SK-MEL-5 (cell line): ENCODE results near the gene RAP1GAP. TPM values are rescaled to one million over a fixed set of nuclear protein-coding genes. Genes with fewer than 3 reads are reported as not detected.

ENCODE experiments used
- DNase-seq: peaks from one replicate; pipeline ENCODE4 v3.0.0-alpha.2; 2016; ENCODE audit warnings: low read depth, low spot score
- in situ Hi-C: cut with HindIII; loops from 2 replicates; pipeline ENCODE4 v1.10.0; 2016; ENCODE audit warnings: low sequenced_read_pairs, high pct_unique_total_duplicates, low pct_unique_long_range_greater_than_20kb
- total RNA-seq: library from RNA; depleted of rRNA; stranded (reverse); fragments of >200 nt; shearing (Covaris generic); gene quantifications from 2 replicates; pipeline ENCODE4 v1.2.3, GENCODE V29; 2014

The RAP1GAP gene
- total RNA-seq, 1 experiment from 2014 or later = 0.95 TPM

DNA sequence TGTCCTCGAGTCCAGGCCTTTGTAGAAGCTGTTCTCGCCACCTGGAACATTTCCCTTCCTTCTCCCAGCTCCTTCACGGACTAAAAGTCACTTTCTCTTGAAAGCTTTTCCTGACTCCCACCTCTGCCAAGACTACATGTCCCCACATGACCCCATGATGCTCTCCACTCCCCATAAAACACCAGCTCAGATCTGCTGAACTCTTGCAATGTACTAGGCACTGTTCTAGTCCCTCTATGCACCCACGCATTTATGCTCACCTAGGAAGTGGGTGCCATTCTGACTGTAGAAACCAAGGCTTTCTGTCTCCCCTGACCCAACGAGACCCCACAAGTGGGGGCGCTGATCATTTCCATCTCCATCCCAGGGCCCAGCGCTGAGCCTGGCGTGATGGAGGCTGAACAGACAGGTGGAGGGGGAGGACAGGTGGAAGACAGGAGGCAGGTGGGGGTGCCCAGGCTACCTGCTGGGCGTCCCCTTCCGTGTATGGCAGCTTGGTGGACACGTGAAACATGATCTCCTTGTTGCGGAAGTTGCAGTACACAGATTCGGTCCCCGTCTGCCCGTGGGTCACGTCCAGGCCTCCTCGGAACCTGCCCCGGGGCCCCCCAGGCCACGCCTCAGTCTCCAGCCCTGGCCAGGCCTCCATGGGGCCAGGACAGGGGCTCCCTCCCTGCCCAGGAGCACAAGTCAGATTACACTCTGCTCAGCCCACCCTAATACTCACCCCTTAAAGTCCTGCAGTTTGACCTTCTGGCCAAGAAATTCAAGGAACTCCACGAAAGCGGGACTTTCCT is 58.0 kb downstream of the RAP1GAP start:
- no peak for DNase-seq
- in situ Hi-C loops = no loop called here

DNA sequence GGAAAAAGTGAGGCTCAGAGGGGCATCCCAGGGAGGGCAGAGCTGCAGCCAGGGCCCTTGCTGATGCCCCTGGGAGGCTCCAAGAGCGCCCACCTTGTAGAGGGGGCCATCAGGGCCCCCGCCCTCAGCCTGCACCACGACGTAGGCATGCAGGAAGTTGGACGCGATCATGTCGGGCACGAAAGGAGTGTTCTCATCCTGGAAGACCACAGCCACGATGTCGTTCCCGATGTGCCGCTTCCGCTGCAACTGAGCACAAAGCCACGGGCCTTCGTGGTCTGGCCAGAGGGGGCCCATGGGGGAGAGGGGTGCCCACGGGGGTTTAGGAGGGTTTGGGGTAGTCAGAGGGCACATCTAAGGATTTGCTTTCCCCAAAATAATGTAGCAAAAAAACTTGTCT is 59.1 kb downstream of the RAP1GAP start:
- in situ Hi-C loops = no loop called here
- no peak for DNase-seq

DNA sequence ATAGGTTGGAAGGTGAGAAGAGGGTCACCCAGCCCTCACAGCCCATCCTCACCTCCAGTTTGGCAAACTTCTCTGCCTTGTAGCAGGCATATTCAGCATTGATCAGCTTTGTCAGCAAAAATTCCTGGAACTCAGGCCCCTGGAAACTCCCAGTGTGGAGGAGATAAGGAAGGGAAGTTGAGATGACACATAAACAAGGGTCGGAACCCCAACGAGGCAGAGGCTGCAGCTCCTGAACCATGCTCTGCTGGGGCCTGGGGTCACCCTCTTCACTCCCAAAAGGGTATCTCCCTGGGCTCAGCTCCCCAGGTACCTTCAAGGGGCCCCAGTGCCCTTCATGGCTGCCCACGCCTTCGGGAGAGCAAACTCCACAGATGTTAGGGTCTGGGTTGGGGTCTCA is 60.4 kb downstream of the RAP1GAP start:
- in situ Hi-C loops = no loop called here
- DNase-seq = no peak

DNA sequence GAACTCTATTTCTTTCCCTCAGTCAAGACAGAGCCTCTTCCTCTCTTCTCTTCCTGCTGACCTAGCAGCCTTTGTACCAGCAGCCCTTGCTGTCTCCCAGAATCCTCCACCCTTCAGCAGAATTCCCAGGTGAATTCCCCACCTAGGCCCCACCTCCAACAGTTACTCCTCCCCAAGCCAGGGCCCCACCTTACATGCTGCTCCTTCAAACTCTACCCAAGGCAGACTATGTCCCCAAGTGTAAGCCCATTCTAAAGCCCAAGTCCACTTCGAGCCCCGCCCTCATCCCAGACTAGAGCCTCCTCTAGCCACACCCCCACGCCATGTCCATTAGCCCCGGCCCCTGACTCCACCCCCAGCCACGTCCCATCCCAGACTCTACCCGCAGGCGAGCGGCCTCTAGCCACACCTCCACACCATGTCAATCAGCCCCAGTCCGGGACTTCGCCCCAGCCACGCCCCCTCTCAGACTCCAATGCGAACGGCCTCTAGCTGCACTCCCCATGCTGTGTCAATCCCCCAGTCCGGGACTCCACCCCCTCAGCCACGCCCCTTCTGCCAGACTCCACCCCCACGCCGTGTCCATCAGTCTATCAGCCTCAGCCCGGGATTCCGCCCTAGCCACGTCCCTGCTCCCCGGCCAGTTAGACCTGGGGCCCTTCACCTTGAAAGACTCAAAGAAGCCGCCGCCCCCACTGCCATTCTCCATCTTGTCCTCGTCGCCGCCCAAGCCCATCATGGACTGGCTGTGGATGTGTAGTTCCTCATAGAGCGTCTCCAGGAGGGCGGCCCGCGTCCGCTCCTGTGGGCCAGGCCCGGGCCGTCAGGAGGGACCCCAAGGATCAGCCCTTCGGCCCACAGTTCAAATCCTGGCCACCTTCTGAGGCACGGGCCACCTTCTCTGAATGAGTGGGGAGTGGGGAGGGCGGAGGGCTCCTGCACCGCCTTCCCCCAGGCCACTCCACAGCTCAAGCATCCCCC is 61.3 kb downstream of the RAP1GAP start:
- in situ Hi-C loops = no loop called here

DNA sequence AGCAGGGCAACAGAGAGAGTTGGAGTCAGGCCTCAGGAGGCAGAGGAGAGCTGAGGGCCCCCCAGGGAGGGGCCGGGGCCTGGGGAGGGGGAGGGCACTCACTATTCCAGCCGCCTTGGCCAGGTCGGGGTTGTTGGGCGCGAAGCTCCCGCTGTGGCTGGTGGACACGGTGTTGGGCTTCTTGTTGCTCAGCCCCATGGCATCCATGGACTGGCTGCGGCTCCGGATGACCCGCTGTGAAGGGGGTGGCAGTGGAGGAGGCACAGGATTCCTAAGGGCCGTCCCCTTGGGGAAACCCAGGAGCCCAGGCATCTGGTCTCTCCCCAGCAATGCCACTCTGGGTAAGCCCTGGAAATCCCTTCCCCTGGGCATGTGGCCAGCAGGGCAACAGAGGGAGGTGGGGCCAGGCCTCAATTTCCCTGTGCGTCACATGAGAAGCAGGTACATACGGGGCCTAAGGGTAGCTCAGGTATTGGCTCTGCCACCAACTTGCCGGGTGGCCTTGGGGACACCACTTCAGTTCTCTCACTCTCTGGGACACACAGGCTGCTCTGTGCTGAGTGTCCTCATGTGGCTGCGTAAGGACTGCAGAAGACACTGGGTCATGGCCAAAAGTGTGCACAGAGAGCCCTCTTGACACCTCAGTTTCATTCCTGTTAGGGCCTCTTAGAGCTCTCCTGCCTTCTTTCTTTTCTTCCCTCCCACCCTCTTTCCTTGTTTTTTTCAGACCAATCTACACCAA is 63.0 kb downstream of the RAP1GAP start:
- in situ Hi-C loops = no loop called here
- no peak for DNase-seq

More for the DNA sequence above, 61.3 kb downstream of the RAP1GAP start:
- DNase-seq = peak; percentile 94

DNA sequence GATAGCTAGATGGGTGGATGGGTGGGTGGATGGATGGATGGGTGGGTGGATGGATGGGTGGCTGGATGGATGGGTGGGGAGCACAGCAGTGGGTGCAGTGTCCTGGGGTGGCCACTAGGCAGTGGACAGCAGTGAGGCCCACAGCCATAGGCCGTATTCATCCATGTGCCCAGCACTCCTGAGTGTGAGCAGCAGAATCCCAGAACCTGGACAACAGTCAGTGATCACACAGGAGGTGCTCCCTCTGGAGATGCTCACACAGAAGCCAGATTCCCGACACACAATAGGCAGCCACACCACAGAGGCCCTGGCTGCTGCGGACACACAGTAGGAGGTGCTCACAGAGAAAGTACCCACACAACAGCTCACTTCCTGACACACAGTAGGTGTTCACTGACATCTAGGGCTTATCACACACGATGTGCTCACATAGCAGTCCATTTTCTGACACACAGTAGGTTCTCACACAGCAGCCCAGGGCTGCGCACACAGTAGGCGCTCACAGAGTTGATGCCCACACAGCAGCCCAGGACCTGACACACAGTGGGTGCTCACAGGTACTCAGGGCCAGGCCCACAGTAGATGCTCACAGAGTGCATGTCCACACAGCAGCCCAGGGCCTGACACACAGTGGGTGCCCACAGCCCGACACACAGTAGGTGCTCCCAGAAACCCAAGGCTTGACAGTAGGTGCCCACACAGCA is 64.0 kb downstream of the RAP1GAP start:
- peak; percentile 33 for DNase-seq
- in situ Hi-C loops = no loop called here

DNA sequence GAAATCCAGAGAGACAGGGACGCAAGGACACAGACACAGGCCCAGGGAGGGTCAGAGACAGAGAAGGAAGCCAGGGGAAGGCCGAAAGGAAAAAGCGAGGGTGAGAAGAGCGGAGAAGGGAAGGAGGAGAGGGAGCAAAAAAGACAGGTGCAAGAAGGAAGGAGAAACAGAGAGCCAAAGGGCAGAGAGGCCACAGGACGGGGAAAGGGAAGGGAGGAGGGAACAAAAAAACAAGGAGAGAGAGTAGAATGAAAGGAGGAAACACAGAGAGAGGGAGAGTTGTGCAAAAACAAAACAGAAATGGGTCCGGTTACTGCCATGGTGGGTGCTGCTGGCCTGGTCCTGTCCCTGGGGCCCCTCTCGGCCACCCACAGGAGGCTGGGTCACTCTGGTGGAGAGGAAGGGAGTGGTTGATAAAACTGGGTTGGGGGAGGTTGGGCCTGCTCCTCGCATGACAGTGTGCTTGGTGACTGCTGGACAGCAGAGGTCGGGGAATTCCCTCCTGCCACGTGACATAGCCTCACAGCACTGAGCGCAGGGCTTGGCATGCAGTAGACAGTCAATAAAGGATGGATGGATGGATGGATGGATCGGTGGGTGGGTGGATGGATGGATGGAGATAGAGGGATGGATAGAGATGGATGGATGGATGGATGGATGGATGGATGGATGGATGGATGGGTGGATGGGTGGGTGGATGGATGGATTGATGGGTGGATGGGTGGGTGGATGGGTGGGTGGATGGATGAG is 64.8 kb downstream of the RAP1GAP start:
- no peak for DNase-seq

DNA sequence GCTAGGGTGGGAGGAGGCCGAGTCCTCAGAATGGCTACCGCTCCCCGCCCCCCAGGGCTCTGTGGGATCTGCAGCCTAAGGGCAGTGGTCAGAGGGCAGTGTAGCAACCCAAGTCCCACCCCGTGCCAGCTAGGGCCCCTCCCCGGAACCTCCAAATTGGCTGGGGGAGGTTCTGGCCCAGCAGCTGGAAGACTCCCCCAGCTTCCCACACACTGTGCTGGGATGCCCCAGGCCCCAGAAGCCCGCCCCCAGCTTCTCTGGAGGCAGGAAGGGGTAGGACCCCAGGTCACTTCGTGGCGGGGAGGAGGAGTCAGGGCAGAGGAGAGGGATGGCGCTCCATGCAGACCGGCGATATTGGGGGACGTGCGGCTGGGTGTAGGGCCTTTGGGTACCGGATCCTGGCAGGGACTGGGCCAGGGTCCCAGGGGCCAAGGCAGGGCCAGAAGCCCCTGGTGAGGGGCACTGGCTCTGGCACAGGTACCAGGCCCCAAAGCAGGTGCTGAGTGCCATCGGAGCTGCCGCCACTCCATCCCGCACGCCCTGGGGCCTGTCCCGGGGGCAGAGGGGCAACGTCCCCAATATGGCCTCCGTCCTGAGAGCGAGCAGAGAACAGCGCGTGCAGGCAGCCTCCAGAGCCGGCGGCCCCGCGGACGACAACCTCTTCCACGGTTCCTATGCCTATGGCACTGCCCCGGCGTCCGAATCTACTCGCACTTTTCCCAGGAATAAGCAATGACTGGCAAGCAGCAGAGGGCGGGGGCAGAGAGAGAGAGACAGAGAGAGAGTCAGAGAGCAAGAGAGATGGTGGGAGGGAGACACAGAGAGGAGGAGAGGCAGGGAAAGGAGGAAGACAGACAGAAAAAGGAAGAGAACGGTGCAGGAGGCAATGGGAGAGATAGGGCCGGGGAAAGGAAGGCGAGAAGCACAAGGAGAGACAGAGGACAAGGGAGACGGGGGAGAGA is 65.7 kb downstream of the RAP1GAP start:
- no peak for DNase-seq
- in situ Hi-C loops = no loop called here

More for the DNA sequence above, 64.8 kb downstream of the RAP1GAP start:
- in situ Hi-C loops = no loop called here

DNA sequence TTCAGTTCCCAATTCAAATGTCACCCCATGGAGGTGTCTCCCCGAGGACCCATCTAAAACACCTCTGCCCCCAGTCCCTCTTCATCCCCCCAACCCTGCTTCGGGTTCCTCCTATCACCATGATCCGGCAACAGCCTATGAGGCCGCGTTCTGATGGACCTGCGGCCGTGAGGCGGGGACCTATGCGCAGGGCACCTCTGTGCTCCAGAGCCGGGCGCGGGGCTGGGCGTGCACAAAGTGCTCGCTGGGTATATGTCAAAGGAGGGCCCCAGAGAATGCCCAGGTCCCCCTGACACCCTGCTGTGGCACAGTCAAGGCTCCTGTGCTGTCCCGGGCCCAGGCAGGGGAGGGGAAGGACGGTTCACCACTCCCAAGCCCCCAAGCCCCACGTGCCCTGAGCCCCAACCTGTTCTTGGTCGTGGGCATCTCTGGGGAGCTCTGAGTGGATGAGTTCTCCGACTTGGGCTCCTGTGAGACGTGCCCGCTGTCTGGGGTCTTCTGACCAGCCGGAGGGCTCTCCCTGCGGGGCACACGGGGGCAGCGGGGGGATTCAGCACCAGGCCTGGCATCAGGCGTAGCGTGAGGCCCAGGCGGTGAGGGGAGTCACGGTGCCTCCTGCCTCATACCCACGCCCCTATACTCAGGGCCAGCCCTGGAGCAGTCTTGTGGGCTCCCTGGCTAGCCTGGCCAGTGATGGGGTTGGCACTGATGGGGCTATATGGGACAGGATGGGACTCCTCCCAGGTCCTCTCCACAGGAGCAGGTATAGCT is 67.7 kb downstream of the RAP1GAP start:
- in situ Hi-C loops = no loop called here
- no peak for DNase-seq

DNA sequence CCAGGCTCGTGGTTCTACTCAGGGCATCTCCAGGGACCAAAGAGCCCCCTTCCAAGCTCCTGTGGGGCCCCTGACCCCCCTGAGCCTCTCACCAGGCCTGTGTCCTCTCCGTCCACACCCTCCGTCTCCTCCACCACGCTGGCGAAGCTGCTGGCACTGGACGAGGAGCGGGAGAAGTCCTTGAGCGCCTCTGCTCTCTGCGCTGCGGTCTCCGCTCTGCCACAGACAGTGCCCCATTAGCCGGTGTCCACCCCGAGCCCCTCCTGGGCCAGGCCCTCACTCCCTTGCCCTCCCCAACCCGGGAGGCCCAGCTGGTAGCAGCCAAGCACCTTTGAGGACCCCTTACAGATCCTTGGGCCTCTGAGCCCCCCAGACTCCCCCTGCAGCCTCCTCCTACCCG is 69.8 kb downstream of the RAP1GAP start:
- in situ Hi-C loops = no loop called here
- DNase-seq = no peak

DNA sequence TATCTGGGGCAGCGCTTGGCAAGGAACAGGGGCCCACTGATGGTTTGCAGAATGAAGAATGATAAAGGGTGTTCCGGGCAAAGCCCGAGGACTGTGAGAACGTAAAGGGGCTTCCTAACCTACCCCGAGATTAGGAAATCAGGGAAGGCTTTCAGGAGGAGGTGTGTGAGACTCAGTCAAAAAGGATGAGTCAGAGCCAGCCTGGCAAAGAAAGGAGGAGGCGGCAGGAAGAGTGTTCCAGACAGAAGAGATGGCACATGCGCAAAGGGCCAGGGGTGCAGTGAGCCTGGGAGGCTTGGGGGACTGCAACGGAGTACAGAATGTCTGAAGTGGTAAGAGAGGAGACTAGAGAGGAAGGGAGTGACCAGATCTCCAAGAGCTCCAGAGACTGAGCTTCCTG is 70.3 kb downstream of the RAP1GAP start:
- no peak for DNase-seq
- in situ Hi-C loops = no loop called here

DNA sequence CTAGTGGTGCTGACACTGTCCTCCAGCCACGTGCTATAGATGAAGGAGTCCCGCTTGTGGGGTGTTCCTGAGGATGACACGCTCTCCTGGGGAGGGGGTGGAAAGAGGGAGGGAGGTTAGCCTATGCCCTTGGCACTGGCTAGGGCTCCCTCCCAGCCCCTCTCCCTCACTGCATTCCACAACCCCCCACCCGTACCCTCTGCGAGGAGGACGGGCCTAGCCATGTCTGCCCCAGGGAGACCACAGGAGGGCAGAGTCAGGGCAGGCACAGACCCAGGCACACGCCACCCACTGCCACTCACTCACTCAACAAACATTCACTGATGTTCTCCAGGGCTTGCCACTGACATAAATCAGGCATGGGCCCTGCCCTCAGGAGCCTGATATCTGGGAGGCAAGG is 70.7 kb downstream of the RAP1GAP start:
- no peak for DNase-seq
- in situ Hi-C loops = no loop called here

DNA sequence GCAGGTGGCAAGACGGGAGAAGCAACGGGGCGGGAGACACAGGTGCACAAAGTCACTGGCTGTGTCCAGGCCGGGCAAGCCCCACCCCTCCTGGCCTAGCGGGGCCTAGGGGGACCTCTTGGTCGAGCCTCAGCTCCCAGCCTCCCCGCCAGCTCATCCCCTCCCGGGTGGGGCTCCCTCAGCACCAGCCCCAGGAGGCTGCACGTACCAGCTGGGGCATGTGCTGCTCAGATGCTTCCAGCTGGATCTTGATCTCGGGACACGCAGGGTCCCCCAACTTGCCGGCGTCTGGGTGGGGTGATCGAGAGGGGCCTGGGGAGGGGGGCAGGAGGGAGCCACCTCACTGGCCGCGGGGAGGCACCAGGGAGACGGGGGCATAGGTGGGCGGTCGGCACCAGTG is 71.4 kb downstream of the RAP1GAP start:
- in situ Hi-C loops = no loop called here
- DNase-seq = no peak

DNA sequence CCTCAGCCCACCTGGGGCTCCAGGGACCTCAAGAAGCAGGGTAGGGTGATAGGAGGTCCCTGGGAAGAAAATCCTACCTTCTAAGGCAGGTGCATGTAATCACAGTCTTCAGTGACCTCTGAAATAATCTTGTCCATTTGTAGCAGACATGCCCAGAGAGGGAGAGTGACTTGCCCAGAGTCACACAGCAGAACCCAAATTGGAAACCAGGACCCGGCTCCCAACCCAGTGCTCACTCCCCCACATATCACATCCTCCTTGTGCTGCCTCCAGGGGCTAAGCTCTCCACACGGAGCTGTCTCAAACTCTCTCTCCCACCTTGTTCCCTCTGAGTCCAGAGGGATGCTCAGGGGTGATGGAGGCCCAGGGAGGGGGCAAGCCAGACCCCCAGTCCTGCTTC is 72.5 kb downstream of the RAP1GAP start:
- in situ Hi-C loops = no loop called here
- DNase-seq = no peak

DNA sequence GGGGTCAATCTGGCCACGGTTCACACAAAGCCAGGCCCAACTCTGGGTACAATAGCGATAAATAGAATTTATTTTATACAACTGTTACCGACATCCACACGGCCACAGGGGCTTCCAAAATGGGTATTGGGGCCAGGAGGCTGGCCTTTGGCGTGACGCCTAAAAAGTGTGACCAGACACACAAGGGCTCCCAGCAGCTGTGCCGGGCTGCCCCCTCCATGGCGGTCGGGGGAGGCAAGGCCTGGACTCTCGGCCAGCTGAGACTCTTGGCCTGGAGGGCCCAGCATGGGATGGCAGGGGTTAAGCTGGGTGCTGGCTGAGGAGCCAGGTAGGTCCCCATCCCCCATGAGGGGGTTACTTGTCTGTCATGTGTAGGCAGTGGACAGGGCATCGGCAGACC is 73.0 kb downstream of the RAP1GAP start:
- in situ Hi-C loops = no loop called here
- no peak for DNase-seq
